Mesendoderm (in vitro differentiated cells): ENCODE data around the gene HLA-F.
A peak's percentile ranks its signal among the peaks of the same experiment; 100 is the strongest.

ENCODE experiments used
- DNase-seq: peaks from one replicate; pipeline ENCODE4 v3.0.0; 2013
- H2AK5ac ChIP-seq: 2 replicates; pipeline ENCODE4 v1.6.1; 2013; ENCODE audit warnings: low read length, inconsistent platforms
- H2BK120ac ChIP-seq: 2 replicates; pipeline ENCODE4 v1.6.1; 2013; ENCODE audit warnings: low read depth, mild to moderate bottlenecking, low read length, moderate library complexity, mixed read lengths
- H2BK15ac ChIP-seq: replicated peaks from 2 replicates; pipeline ENCODE4 v1.6.1; 2013; ENCODE audit warnings: low read depth, mild to moderate bottlenecking, moderate library complexity
- H2BK5ac ChIP-seq: 2 replicates; pipeline ENCODE4 v1.6.1; 2013; ENCODE audit warnings: low read length, inconsistent platforms
- H3K18ac ChIP-seq: 2 replicates; pipeline ENCODE4 v1.6.1; 2013; ENCODE audit warnings: mild to moderate bottlenecking, low read length, mixed read lengths
- H3K23ac ChIP-seq: one replicate; pipeline ENCODE4 v1.6.1; 2013; ENCODE audit warnings: low read length
- H3K27ac ChIP-seq: 2 replicates; pipeline ENCODE4 v1.5.1; 2013; ENCODE audit warnings: low read depth, mild to moderate bottlenecking, inconsistent platforms, low read length, moderate library complexity
- H3K27me3 ChIP-seq: 2 replicates; pipeline ENCODE4 v1.6.1; 2013; ENCODE audit warnings: low read length, control low read depth, mild to moderate bottlenecking, inconsistent platforms; ENCODE audit not compliant: insufficient read depth, poor library complexity
- H3K36me3 ChIP-seq: 2 replicates; pipeline ENCODE4 v1.6.1; 2013; ENCODE audit warnings: low read length, inconsistent platforms; ENCODE audit not compliant: control insufficient read depth, insufficient read depth
- H3K4ac ChIP-seq: one replicate; pipeline ENCODE4 v1.6.1; 2013; ENCODE audit warnings: low read depth, mild to moderate bottlenecking, low read length, moderate library complexity
- H3K4me1 ChIP-seq: 2 replicates; pipeline ENCODE4 v1.6.1; 2013; ENCODE audit warnings: low read depth, low read length, inconsistent platforms; ENCODE audit not compliant: control insufficient read depth
- H3K4me2 ChIP-seq: 2 replicates; pipeline ENCODE4 v1.6.1; 2013; ENCODE audit warnings: low read length
- H3K4me3 ChIP-seq: 2 replicates; pipeline ENCODE4 v1.5.1; 2013; ENCODE audit warnings: mild to moderate bottlenecking, low read length
- H3K56ac ChIP-seq: one replicate; pipeline ENCODE4 v1.6.1; 2013; ENCODE audit warnings: low read length
- H3K79me1 ChIP-seq: 2 replicates; pipeline ENCODE4 v1.6.1; 2013; ENCODE audit warnings: low read length, inconsistent platforms
- H3K79me2 ChIP-seq: 2 replicates; pipeline ENCODE4 v1.6.1; 2013; ENCODE audit warnings: mild to moderate bottlenecking, low read length; ENCODE audit not compliant: control insufficient read depth, insufficient read depth
- H3K9ac ChIP-seq: 2 replicates; pipeline ENCODE4 v1.6.1; 2013; ENCODE audit warnings: low read length, inconsistent platforms
- H4K5ac ChIP-seq: one replicate; pipeline ENCODE4 v1.6.1; 2013; ENCODE audit warnings: low read length
- H4K8ac ChIP-seq: one replicate; pipeline ENCODE4 v1.6.1; 2013; ENCODE audit warnings: low read depth, mild to moderate bottlenecking, control low read depth, low read length, moderate library complexity
- whole genome bisulfite sequencing: extraction: QIAGEN DNeasy Blood & Tissue Kit; methylation state at CpG from one replicate; pipeline ENCODE4 v1.1.7; 2013; ENCODE audit warnings: low lambda C conversion rate, missing lambda C conversion rate; ENCODE audit not compliant: insufficient coverage; ENCODE audit errors: extremely low coverage; 5-methylcytosine and 5-hydroxymethylcytosine counted together

Gene HLA-F

DNA sequence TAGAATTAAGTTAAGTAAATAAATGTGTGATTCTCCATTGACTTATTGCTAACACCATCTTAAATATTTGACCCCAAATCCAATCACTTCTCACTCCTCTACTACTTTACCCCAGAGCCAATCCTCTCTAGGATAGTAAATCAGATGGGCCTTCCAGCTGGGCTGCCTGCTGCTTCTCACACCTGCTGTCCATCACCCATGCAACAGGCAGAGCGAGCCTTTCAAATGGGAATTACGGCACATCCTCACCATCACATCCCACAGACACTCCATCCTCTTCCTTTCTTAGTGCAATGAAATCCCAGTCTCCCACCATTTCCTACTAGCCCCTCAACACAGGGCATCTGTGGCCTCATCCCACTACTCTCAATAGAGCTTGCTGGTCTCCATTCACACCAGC lies 34.0 kb downstream of the HLA-F start:
- no peak overlapping the region for H2BK15ac ChIP-seq
- H2AK5ac ChIP-seq, result no peak overlapping the region
- no peak overlapping the region for H2BK120ac ChIP-seq
- H3K4me2 ChIP-seq, result no peak overlapping the region
- H3K4ac ChIP-seq, result no peak overlapping the region
- no peak overlapping the region for H3K23ac ChIP-seq
- no peak overlapping the region for H4K5ac ChIP-seq
- H3K27ac ChIP-seq, result no peak overlapping the region
- no peak overlapping the region for H4K8ac ChIP-seq
- peak overlapping the region; percentile 18 for H3K56ac ChIP-seq
- H3K4me1 ChIP-seq, result peaks cover 8% of the 10 kb centered on the region
- no CpG with 5 or more reads among the region's 2 CpGs for WGBS
- DNase-seq, result no peak
- no peak overlapping the region for H2BK5ac ChIP-seq
- no peak overlapping the region for H3K9ac ChIP-seq
- no peak overlapping the region for H3K4me3 ChIP-seq
- H3K79me1 ChIP-seq, result no peaks in the 10 kb centered on the region
- H3K27me3 ChIP-seq, result no peaks in the 10 kb centered on the region
- no peak overlapping the region for H3K18ac ChIP-seq
- H3K79me2 ChIP-seq, result no peaks in the 10 kb centered on the region
- no peaks in the 10 kb centered on the region for H3K36me3 ChIP-seq

DNA sequence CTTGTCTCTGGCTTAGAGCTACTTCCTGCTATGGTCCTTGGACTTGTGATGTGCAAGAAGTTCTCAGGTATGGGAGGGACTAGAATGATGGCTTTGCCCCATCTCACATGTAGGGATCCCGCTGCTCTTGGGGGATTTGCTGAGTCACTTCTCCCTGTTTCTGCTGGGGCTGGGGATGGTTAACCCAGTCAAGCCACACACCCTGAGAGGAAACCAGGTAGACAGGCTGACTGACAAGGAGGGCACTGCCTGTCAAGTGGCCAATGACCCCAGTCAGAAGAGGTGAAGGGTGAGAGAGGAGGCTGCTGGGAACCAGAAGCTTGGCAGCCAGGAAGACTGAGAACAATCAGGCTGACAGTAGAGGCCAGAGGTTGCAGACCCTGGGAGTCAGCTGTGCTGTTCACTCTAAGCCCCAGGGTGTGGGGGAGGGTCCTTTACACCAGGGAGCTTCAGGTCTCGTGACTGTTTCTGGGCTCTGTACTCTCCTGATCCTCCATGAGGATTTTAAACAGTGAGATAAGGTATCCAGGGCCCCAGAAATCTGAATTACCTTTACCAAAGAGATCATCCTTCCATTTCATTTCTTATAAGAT lies 34.6 kb downstream of the HLA-F start:
- Histone ChIP-seq H2BK5ac (no peak overlapping the region), H3K79me2 (no peaks in the 10 kb centered on the region), H2AK5ac (no peak overlapping the region), H3K4me1 (peaks cover 8% of the 10 kb centered on the region), H3K18ac (no peak overlapping the region), H3K4me3 (no peak overlapping the region), H3K27ac (no peak overlapping the region), H2BK120ac (no peak overlapping the region), H3K4me2 (no peak overlapping the region), H4K5ac (no peak overlapping the region), H3K56ac (peak overlapping the region; percentile 18), H4K8ac (no peak overlapping the region), H3K27me3 (no peaks in the 10 kb centered on the region), H3K4ac (no peak overlapping the region), H3K36me3 (no peaks in the 10 kb centered on the region), H3K23ac (no peak overlapping the region), H3K79me1 (no peaks in the 10 kb centered on the region), H2BK15ac (no peak overlapping the region), H3K9ac (no peak overlapping the region)
- peak; percentile 53 for DNase-seq
- WGBS, result no CpG with 5 or more reads among the region's 2 CpGs

DNA sequence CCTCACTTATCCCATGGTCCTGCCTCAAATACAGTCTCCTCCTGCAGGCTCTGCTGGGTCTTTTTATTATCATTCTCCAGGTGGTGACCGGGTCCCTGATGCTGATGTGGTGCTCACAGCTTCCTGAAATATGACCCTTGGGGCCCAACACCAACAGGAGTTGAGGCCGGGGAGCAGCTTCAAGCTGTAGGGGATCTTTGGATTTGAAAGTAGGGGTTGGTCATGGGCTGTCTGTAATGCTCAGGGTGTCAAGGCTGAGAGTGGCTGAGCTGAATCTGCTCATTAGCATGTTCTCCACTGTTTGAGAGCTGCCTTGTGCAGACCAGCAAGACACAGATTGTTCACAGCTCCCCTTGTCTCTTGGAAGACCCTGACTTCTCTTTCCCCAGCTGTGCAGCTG lies 35.5 kb downstream of the HLA-F start:
- Histone ChIP-seq H3K36me3 (no peaks in the 10 kb centered on the region), H3K4me3 (no peak overlapping the region)
- no peak for DNase-seq

DNA sequence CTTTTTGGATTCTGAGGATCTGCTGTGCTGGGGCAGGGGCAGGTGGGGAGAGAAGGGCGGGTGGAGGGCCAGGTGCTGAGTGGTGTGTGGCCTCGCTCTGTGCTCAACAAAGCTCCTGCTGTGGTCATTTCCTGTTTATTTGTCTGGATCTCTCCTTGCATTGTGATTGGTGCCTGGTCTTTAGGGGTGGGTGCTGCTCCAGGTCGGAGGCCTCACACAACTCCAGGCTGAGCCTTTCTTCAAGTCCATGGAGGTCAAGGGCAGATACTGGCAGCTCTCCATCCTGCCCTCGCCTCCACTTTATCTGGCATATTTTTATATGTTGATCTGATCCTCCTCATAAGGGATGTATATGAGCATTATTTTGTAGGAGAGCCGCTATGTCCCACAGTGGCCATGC lies 36.2 kb downstream of the HLA-F start:
- H2BK15ac ChIP-seq, result no peak overlapping the region

More for the DNA sequence above, 35.5 kb downstream of the HLA-F start:
- Histone ChIP-seq H2AK5ac (no peak overlapping the region), H3K18ac (no peak overlapping the region), H3K79me1 (no peaks in the 10 kb centered on the region), H3K27ac (no peak overlapping the region), H3K27me3 (no peaks in the 10 kb centered on the region), H3K4ac (peak overlapping the region; percentile 18), H3K79me2 (no peaks in the 10 kb centered on the region), H2BK120ac (no peak overlapping the region), H3K56ac (peak overlapping the region; percentile 26), H4K5ac (no peak overlapping the region), H3K9ac (no peak overlapping the region), H3K23ac (no peak overlapping the region), H4K8ac (no peak overlapping the region), H3K4me1 (peaks cover 8% of the 10 kb centered on the region), H3K4me2 (no peak overlapping the region), H2BK15ac (no peak overlapping the region), H2BK5ac (no peak overlapping the region)
- WGBS, result no CpG with 5 or more reads among the region's 2 CpGs

DNA sequence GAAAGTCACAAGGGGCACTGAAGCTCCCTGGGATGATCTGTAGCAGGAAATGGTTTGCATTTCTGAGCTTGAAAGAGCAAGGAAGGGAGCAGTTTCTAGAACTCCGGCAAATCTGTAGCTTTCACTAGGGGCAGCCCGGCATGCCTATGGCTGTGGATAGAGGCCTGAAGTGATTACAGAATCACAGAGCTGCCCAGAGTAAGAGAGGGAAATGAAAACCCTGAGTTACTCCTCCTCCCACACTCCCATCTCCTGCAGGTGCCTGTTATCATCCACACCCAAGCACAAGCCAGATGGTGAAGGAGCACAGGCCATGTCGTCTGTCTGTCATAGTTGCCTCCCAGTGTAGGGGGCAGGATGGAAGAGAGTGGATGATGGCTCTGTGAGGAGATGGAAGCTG lies 37.1 kb downstream of the HLA-F start:
- H2AK5ac ChIP-seq, result no peak overlapping the region
- peak; percentile 47 for DNase-seq
- H3K4me1 ChIP-seq, result peaks cover 8% of the 10 kb centered on the region
- H3K23ac ChIP-seq, result no peak overlapping the region
- no CpG with 5 or more reads among the region's 3 CpGs for WGBS
- peak overlapping the region; percentile 4 for H3K56ac ChIP-seq
- H3K27ac ChIP-seq, result no peak overlapping the region
- H3K18ac ChIP-seq, result no peak overlapping the region
- H3K4me3 ChIP-seq, result no peak overlapping the region
- H3K36me3 ChIP-seq, result no peaks in the 10 kb centered on the region
- H3K4ac ChIP-seq, result no peak overlapping the region
- H3K79me1 ChIP-seq, result no peaks in the 10 kb centered on the region
- H2BK15ac ChIP-seq, result no peak overlapping the region
- H3K27me3 ChIP-seq, result no peaks in the 10 kb centered on the region
- H2BK120ac ChIP-seq, result no peak overlapping the region
- H3K9ac ChIP-seq, result no peak overlapping the region
- no peak overlapping the region for H4K5ac ChIP-seq
- H3K4me2 ChIP-seq, result no peak overlapping the region
- H2BK5ac ChIP-seq, result no peak overlapping the region
- no peaks in the 10 kb centered on the region for H3K79me2 ChIP-seq
- H4K8ac ChIP-seq, result no peak overlapping the region

More for the DNA sequence above, 36.2 kb downstream of the HLA-F start:
- H3K9ac ChIP-seq, result no peak overlapping the region
- H3K4me2 ChIP-seq, result no peak overlapping the region
- H3K36me3 ChIP-seq, result no peaks in the 10 kb centered on the region
- no peak overlapping the region for H3K27ac ChIP-seq
- no peaks in the 10 kb centered on the region for H3K79me1 ChIP-seq
- no peak overlapping the region for H2AK5ac ChIP-seq
- H4K8ac ChIP-seq, result no peak overlapping the region
- H3K4me1 ChIP-seq, result peaks cover 8% of the 10 kb centered on the region
- H4K5ac ChIP-seq, result no peak overlapping the region
- H2BK120ac ChIP-seq, result no peak overlapping the region
- no CpG with 5 or more reads among the region's 5 CpGs for WGBS
- H3K4ac ChIP-seq, result no peak overlapping the region
- peak; percentile 90 for DNase-seq
- H3K27me3 ChIP-seq, result no peaks in the 10 kb centered on the region
- H3K23ac ChIP-seq, result no peak overlapping the region
- H3K18ac ChIP-seq, result peak overlapping the region; percentile 15
- no peak overlapping the region for H3K56ac ChIP-seq
- no peak overlapping the region for H3K4me3 ChIP-seq
- no peaks in the 10 kb centered on the region for H3K79me2 ChIP-seq
- H2BK5ac ChIP-seq, result no peak overlapping the region

DNA sequence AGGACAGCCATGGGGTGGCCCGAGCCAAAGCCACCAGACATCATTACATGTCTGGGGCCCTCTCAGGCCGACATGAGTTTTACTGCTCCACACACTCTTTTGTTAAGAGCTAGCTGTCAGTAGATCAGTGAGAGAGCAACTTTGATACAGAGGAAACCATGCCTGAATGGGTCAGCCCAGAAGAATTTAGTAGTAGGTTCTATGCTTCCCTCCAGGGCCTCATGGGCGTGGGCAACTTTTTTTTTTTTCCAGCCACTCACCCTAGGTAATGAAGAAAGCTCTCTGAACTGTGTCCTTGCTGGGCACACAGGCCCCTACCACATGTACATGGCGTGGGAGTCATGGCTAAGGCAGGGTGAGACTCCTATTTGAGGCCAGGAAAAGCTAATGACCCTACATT lies 38.8 kb downstream of the HLA-F start:
- no peak overlapping the region for H2BK5ac ChIP-seq
- H3K4me2 ChIP-seq, result no peak overlapping the region
- H3K79me1 ChIP-seq, result no peaks in the 10 kb centered on the region
- no peaks in the 10 kb centered on the region for H3K79me2 ChIP-seq
- no peak overlapping the region for H4K5ac ChIP-seq
- H3K56ac ChIP-seq, result no peak overlapping the region
- H3K27ac ChIP-seq, result no peak overlapping the region
- no peak overlapping the region for H2BK120ac ChIP-seq
- H3K18ac ChIP-seq, result no peak overlapping the region
- H3K4ac ChIP-seq, result no peak overlapping the region
- no peaks in the 10 kb centered on the region for H3K27me3 ChIP-seq
- H3K23ac ChIP-seq, result no peak overlapping the region
- DNase-seq, result no peak
- H3K4me1 ChIP-seq, result peaks cover 8% of the 10 kb centered on the region
- WGBS, result no CpG with 5 or more reads among the region's 4 CpGs
- H2AK5ac ChIP-seq, result no peak overlapping the region
- no peak overlapping the region for H2BK15ac ChIP-seq
- H3K4me3 ChIP-seq, result no peak overlapping the region
- no peak overlapping the region for H4K8ac ChIP-seq
- H3K36me3 ChIP-seq, result no peaks in the 10 kb centered on the region
- no peak overlapping the region for H3K9ac ChIP-seq
